Caco-2 (cell line): ENCODE results near the gene TENM3. TPM values are rescaled to one million over a fixed set of nuclear protein-coding genes. Genes with fewer than 3 reads are reported as not detected.

ENCODE experiments used
- BruUV-seq: library from RNA; stranded (reverse); fragments of 400-500 nt; replicated peaks from 2 replicates; lab custom pipeline; 2021; lab: Mats Ljungman, UMichigan
- CTCF ChIA-PET: fragments of 300-600 bp; sonication (Branson Sonifier 250); formaldehyde crosslinking; loops from one replicate; lab custom pipeline; 2022; ENCODE audit warnings: antibody characterized with exemption; lab: Charles Lee
- POLR2A ChIA-PET: fragments of 300-600 bp; sonication (Branson Sonifier 250); formaldehyde crosslinking; loops from one replicate; lab custom pipeline; 2022; ENCODE audit warnings: antibody characterized with exemption; lab: Charles Lee
- DNase-seq, 2 experiments: peaks; one replicate each; pipeline versions ENCODE4 v3.0.0 to v3.0.0-alpha.2; 2020 to 2022
- H3K27me3 ChIP-seq: replicated peaks from 2 replicates; pipeline ENCODE4 v1.6.0; 2011; ENCODE audit warnings: low read length; ENCODE audit not compliant: control insufficient read depth, insufficient read depth
- H3K36me3 ChIP-seq: 2 replicates; pipeline ENCODE4 v1.5.1; 2011; ENCODE audit warnings: low read length; ENCODE audit not compliant: control insufficient read depth, insufficient read depth
- H3K4me1 ChIP-seq: fragments of 250-450 bp; sonication (Bioruptor Pico); 2 replicates; pipeline ENCODE4 v1.5.1; 2020; ENCODE audit warnings: mild to moderate bottlenecking
- H3K4me3 ChIP-seq: 2 replicates; pipeline ENCODE4 v1.5.1; 2011; ENCODE audit warnings: low read depth, mild to moderate bottlenecking, control low read depth, low read length
- H3K9me3 ChIP-seq: fragments of 250-450 bp; sonication (Bioruptor Pico); 2 replicates; pipeline ENCODE4 v1.5.1; 2020; ENCODE audit warnings: mild to moderate bottlenecking, moderate library complexity
- H3K27ac Mint-ChIP-seq: one replicate; pipeline ENCODE4 v1.8.0; 2022; ENCODE audit warnings: mixed read lengths; ENCODE audit not compliant: unreplicated experiment
- H3K27me3 Mint-ChIP-seq: one replicate; pipeline ENCODE4 v1.8.0; 2022; ENCODE audit warnings: mixed read lengths; ENCODE audit not compliant: insufficient read depth, unreplicated experiment
- H3K36me3 Mint-ChIP-seq: one replicate; pipeline ENCODE4 v1.8.0; 2022; ENCODE audit warnings: mild to moderate bottlenecking, mixed read lengths; ENCODE audit not compliant: insufficient read depth, unreplicated experiment
- H3K4me1 Mint-ChIP-seq: one replicate; pipeline ENCODE4 v1.8.0; 2022; ENCODE audit warnings: low read depth, mixed read lengths; ENCODE audit not compliant: unreplicated experiment
- H3K4me3 Mint-ChIP-seq: one replicate; pipeline ENCODE4 v1.8.0; 2022; ENCODE audit warnings: mild to moderate bottlenecking, moderate library complexity, mixed read lengths; ENCODE audit not compliant: unreplicated experiment
- H3K9me3 Mint-ChIP-seq: one replicate; pipeline ENCODE4 v1.8.0; 2022; ENCODE audit warnings: mixed read lengths; ENCODE audit not compliant: unreplicated experiment
- intact Hi-C: fragments of 100-400 bp; cut with micrococcal nuclease; formaldehyde crosslinking; loops from one replicate; pipeline ENCODE4 v1.10.0; 2022; ENCODE audit not compliant: unreplicated experiment
- total RNA-seq: library from RNA; stranded (reverse); gene quantifications from 2 replicates; pipeline ENCODE4 v1.2.3, GENCODE V29; 2022
- TF ChIP-seq, protein P1 (sequence below), 2 experiments: fragments of 200-600 bp in 1 of 2; IDR thresholded peaks; 1 replicate in 1 of 2; 2 replicates in 1 of 2; pipeline versions ENCODE4 v1.5.1 to v1.8.0; 2011 to 2022; ENCODE audit warnings: antibody characterized with exemption in 1 of 2, control low read depth in 1 of 2, inconsistent platforms in 1 of 2, low read depth in 1 of 2, low read length in 1 of 2, mild to moderate bottlenecking in 1 of 2, moderate library complexity in 1 of 2; ENCODE audit not compliant: insufficient read depth in 1 of 2, severe bottlenecking in 1 of 2, unreplicated experiment in 1 of 2

The TENM3 gene
- total RNA-seq, 1 experiment from 2014 or later, result 94.7 TPM

DNA sequence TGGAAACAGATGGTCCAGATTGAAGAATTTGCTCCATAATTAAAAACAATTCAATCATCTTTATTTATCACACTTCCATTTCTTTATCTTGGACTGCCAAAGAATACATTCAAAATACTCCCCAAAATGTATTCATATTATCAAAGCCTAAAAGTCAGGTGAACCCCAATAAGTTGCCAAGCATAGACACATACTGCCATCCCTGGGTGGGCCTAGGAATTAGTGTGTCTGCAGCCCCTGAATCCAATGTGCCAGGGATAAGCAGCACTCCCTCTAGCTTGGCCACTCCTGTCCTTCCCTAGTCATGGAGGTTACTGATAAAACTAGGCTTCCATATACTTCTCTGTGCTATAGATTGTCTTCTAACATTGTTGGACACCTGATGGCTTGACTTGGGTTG, 199.9 kb downstream of the TENM3 start:
- DNase-seq, result no peak
- Histone ChIP-seq H3K9me3 (no peaks in the 10 kb centered on the region), H3K27me3 (no peaks in the 10 kb centered on the region), H3K4me3 (no peak overlapping the region), H3K4me1 (peaks cover 3% of the 10 kb centered on the region; the same call in 1 of the 2 replicates), H3K36me3 (no peaks in the 10 kb centered on the region)
- TF ChIP-seq, protein P1, sequence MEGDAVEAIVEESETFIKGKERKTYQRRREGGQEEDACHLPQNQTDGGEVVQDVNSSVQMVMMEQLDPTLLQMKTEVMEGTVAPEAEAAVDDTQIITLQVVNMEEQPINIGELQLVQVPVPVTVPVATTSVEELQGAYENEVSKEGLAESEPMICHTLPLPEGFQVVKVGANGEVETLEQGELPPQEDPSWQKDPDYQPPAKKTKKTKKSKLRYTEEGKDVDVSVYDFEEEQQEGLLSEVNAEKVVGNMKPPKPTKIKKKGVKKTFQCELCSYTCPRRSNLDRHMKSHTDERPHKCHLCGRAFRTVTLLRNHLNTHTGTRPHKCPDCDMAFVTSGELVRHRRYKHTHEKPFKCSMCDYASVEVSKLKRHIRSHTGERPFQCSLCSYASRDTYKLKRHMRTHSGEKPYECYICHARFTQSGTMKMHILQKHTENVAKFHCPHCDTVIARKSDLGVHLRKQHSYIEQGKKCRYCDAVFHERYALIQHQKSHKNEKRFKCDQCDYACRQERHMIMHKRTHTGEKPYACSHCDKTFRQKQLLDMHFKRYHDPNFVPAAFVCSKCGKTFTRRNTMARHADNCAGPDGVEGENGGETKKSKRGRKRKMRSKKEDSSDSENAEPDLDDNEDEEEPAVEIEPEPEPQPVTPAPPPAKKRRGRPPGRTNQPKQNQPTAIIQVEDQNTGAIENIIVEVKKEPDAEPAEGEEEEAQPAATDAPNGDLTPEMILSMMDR (IDR thresholded peaks at IDR 0.05; ENCODE audit: insufficient read depth in 1 of 2, low read depth in 1 of 2, low read length in 1 of 2, severe bottlenecking in 1 of 2, unreplicated experiment in 1 of 2), result no peak
- Mint-ChIP-seq H3K27me3 (no peaks in the 10 kb centered on the region), H3K4me1 (peaks cover 15% of the 10 kb centered on the region), H3K4me3 (no peak overlapping the region), H3K27ac (no peak overlapping the region), H3K36me3 (peaks cover 15% of the 10 kb centered on the region), H3K9me3 (no peaks in the 10 kb centered on the region)
- POLR2A ChIA-PET, result no interaction called here
- CTCF ChIA-PET, result no interaction called here
- no TSS peak for BruUV-seq
- intact Hi-C loops, result no loop called here

DNA sequence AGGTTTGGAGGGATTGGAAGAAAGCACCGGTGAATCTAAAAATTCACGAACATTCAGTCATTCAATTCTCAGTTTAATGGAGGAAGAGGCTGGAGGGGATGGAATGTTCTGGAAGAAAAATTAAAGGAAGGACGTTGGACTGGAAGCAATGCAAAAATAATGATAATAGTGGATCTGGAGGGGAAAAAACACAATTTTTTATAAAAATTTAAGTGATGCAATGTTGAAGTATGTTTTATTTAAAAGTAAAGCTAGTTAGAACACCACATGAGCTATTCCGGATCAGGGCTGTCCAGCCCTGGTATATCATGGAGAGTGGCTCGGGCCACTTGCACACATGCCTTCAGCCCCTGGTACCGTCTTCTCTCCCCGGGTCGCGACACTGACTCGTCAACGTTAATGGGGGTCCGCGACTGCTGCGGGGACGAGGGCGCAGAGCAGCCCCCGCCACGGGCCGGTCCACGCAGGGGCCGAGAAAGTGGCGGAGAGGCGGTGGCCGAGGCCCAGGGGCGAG, 204.6 kb downstream of the TENM3 start:
- Histone ChIP-seq H3K27me3 (no peaks in the 10 kb centered on the region), H3K36me3 (no peaks in the 10 kb centered on the region), H3K4me3 (peak overlapping the region; percentile 90), H3K4me1 (peaks cover 3% of the 10 kb centered on the region; the same call in 1 of the 2 replicates), H3K9me3 (no peaks in the 10 kb centered on the region)
- Mint-ChIP-seq H3K27me3 (no peaks in the 10 kb centered on the region), H3K36me3 (peaks cover 28% of the 10 kb centered on the region), H3K27ac (peak overlapping the region; percentile 65), H3K9me3 (no peaks in the 10 kb centered on the region), H3K4me1 (peaks cover 27% of the 10 kb centered on the region), H3K4me3 (peak overlapping the region; percentile 81)
- ChIA-PET POLR2A (no interaction called here), CTCF (no interaction called here)
- DNase-seq, result no peak
- TF ChIP-seq, protein P1 (IDR thresholded peaks at IDR 0.05; ENCODE audit: insufficient read depth in 1 of 2, low read depth in 1 of 2, low read length in 1 of 2, severe bottlenecking in 1 of 2, unreplicated experiment in 1 of 2), result no peak
- intact Hi-C loops, result loop anchor here (2.0 to 5.0 kb wide), 2 partner anchors 101 to 207 kb away; no protein-coding TSS in a partner anchor
- TSS peak; percentile 21 for BruUV-seq

DNA sequence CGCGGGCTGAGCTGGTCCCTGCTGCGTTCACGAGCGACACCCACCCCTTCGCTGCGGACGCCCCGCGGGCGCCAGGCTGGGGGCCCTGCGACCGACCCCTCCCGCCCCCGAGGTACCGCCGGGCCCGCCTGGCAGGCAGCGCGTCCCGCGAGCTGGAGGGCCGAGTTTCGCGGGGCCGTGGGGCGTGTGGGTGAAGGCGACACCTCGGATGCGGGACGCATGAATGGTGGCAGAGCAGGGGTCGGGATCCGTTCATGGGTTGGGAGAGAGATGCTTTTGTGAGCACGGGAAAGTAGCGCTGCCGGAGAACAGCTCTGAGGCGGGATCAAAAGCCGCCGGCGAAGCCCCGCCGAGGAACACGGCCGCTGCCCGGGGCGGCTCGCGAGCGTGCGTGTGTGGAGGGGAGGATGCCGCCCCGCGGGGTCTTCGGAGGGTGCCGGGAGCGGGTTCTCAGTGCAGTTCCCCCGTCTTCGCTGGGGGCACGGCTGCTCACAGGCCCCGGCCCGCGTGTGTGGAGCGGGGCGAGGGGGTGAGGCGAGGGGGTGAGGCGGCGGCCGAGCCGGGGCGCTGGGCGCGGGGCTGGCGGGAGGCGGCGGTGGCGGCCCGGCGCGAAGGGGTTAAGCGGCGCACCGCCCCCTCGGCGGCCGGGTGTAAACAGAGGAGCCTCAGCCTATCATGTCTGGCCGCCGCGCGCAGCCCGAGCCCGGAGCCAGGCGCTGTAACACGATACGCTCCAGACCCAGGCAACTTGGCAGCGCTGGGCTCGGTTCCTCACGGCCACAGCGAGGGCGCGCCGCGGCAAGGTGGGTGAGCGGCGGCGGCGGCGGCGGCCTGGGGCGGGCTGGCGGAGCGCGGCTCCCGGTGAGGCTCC, 205.3 kb downstream of the TENM3 start:
- H3K27ac Mint-ChIP-seq, result peak overlapping the region; percentile 83
- Histone ChIP-seq H3K4me3 (peak overlapping the region; percentile 90), H3K4me1 (peaks cover 3% of the 10 kb centered on the region; the same call in 1 of the 2 replicates), H3K27me3 (no peaks in the 10 kb centered on the region), H3K9me3 (no peaks in the 10 kb centered on the region), H3K36me3 (no peaks in the 10 kb centered on the region)
- CTCF ChIA-PET, result no interaction called here
- no TSS peak for BruUV-seq
- POLR2A ChIA-PET, result interaction anchor here (0.6 kb wide), 1 partner anchor 14 kb away, joined by 3 read pairs; no protein-coding TSS in a partner anchor
- peaks cover 27% of the 10 kb centered on the region for H3K4me1 Mint-ChIP-seq
- H3K9me3 Mint-ChIP-seq, result no peaks in the 10 kb centered on the region
- peak overlapping the region; percentile 81 for H3K4me3 Mint-ChIP-seq
- DNase-seq, result peak; percentile 92
- H3K27me3 Mint-ChIP-seq, result no peaks in the 10 kb centered on the region
- TF ChIP-seq, protein P1 (IDR thresholded peaks at IDR 0.05; ENCODE audit: insufficient read depth in 1 of 2, low read depth in 1 of 2, low read length in 1 of 2, severe bottlenecking in 1 of 2, unreplicated experiment in 1 of 2), result no peak
- peaks cover 22% of the 10 kb centered on the region for H3K36me3 Mint-ChIP-seq
- intact Hi-C loops, result loop anchor here (2.0 to 5.0 kb wide), 2 partner anchors 101 to 208 kb away; no protein-coding TSS in a partner anchor
